Measurements from ENCODE around the gene PSMB1.

PSMB1 gene

GRCh38 chr6:170489836-170490235, 63.3 kb downstream of the PSMB1 start:
- no peak overlapping the region for H3K4me3 ChIP-seq (ENCODE audit: low read depth, low read length)
- TF ChIP-seq, protein P1, sequence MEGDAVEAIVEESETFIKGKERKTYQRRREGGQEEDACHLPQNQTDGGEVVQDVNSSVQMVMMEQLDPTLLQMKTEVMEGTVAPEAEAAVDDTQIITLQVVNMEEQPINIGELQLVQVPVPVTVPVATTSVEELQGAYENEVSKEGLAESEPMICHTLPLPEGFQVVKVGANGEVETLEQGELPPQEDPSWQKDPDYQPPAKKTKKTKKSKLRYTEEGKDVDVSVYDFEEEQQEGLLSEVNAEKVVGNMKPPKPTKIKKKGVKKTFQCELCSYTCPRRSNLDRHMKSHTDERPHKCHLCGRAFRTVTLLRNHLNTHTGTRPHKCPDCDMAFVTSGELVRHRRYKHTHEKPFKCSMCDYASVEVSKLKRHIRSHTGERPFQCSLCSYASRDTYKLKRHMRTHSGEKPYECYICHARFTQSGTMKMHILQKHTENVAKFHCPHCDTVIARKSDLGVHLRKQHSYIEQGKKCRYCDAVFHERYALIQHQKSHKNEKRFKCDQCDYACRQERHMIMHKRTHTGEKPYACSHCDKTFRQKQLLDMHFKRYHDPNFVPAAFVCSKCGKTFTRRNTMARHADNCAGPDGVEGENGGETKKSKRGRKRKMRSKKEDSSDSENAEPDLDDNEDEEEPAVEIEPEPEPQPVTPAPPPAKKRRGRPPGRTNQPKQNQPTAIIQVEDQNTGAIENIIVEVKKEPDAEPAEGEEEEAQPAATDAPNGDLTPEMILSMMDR (IDR thresholded peaks at IDR 0.05; ENCODE audit: insufficient read depth, low read depth, low read length, missing control alignments) = no peak
- DNase-seq (ENCODE audit: low read depth) = no peak

DNA sequence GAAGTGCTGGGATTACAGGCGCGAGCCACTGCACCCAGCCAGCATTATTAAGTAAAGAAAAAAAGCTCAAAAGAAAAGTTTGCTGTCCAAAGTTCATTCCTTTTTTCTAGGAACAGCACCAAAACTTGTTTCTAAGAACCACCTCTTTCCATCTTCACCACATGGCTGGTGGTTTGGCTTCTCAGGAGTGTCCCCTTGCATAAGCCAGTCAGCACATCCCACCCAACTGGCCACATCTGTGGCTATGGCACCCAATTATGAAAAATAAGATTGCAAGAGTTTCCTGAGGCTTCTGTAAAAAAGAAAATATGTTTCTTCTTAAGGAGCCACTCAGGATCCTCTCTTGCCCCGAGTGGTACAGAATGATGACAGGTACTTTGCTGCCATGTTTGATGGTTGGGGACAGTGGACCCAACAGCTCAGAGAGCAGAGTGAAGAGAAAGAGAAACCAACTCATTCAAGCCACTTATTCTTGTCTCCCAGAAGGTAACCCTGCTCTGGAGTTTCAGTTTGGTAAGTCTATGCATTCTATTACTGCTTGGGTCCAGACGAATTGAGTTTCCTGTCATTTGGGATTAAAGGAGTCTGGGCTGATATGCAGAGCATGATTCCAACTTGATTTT, 65.3 kb downstream of the PSMB1 start:
- DNase-seq (ENCODE audit: low read depth) = no peak
- no peak overlapping the region for H3K4me3 ChIP-seq (ENCODE audit: low read depth, low read length)
- TF ChIP-seq, protein P1 (IDR thresholded peaks at IDR 0.05; ENCODE audit: insufficient read depth, low read depth, low read length, missing control alignments) = no peak

DNA sequence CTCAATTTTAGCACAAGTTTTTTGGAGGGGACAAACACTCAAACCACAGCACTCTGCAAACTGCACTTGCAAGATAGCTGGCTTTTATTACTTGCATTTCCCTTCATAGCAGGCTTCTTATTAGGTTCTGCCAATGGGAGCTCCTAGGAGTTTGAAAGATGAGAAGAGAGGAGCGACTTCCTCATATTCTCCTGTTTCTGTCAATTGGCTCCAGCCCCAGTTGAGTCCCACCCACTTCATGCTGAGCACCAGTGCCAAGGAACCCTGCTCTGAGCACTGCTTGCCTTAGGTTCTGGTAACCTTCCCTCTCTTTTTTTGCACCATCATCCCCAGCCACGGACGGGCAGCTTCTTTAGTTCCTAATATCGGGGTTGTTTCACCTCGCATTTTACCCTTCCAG, 67.9 kb downstream of the PSMB1 start:
- H3K4me3 ChIP-seq (ENCODE audit: low read depth, low read length) = no peak overlapping the region
- TF ChIP-seq, protein P1 (IDR thresholded peaks at IDR 0.05; ENCODE audit: insufficient read depth, low read depth, low read length, missing control alignments) = no peak
- DNase-seq (ENCODE audit: low read depth) = no peak
